ENCODE measurements around the gene OTOGL.
A peak's percentile ranks its signal among the peaks of the same experiment; 100 is the strongest.

The OTOGL gene

GRCh38 chr12:80099259-80099658 is at the start of gene OTOGL:
Gene OTOGL, plus strand, starts transcription at chr12:80099537. Its CDS starts 109,895 bp downstream, at chr12:80209432.
- no peak for DNase-seq

GRCh38 chr12:80050236-80050635 is 49.1 kb upstream of the OTOGL start:
- no peak for DNase-seq

- no peak for DNase-seq
Observed at GRCh38 chr12:80053051-80053790, 46.1 kb upstream of the OTOGL start.

- DNase-seq = no peak
Observed at GRCh38 chr12:80056232-80056631, 43.1 kb upstream of the OTOGL start.

GRCh38 chr12:80056845-80057244 is 42.5 kb upstream of the OTOGL start:
- no peak for DNase-seq

GRCh38 chr12:80058586-80058985 is 40.8 kb upstream of the OTOGL start:
- no peak for DNase-seq

- no peak for DNase-seq
Observed at GRCh38 chr12:80059102-80059501, 40.2 kb upstream of the OTOGL start.

GRCh38 chr12:80059875-80060274 is 39.5 kb upstream of the OTOGL start:
- DNase-seq = no peak

GRCh38 chr12:80064269-80064668 is 35.1 kb upstream of the OTOGL start:
- DNase-seq = no peak

- no peak for DNase-seq
Observed at GRCh38 chr12:80064951-80065350, 34.4 kb upstream of the OTOGL start.

GRCh38 chr12:80068173-80068572 is 31.2 kb upstream of the OTOGL start:
- no peak for DNase-seq

GRCh38 chr12:80083892-80084614 is 15.3 kb upstream of the OTOGL start:
- DNase-seq = peak; percentile 10

GRCh38 chr12:80086025-80086424 is 13.3 kb upstream of the OTOGL start:
- no peak for DNase-seq

- DNase-seq = no peak
Observed at GRCh38 chr12:80087486-80088213, 11.7 kb upstream of the OTOGL start.

GRCh38 chr12:80100591-80100990 is 1.3 kb downstream of the OTOGL start:
- DNase-seq = no peak

GRCh38 chr12:80101126-80101525 is 1.8 kb downstream of the OTOGL start:
- DNase-seq = peak; percentile 71

- no peak for DNase-seq
Observed at GRCh38 chr12:80107221-80107620, 7.9 kb downstream of the OTOGL start.

GRCh38 chr12:80116735-80117134 is 17.4 kb downstream of the OTOGL start:
- DNase-seq = no peak

- no peak for DNase-seq
Observed at GRCh38 chr12:80118565-80119324, 19.4 kb downstream of the OTOGL start.

- DNase-seq = no peak
Observed at GRCh38 chr12:80120994-80121393, 21.7 kb downstream of the OTOGL start.

- no peak for DNase-seq
Observed at GRCh38 chr12:80121661-80122060, 22.3 kb downstream of the OTOGL start.

GRCh38 chr12:80129895-80130530 is 30.7 kb downstream of the OTOGL start:
- DNase-seq = no peak
